Gastrocnemius medialis (tissue), 4 donors: Measurements from ENCODE around the gene USP17L22. TPM values are rescaled to one million over a fixed set of nuclear protein-coding genes. Genes with fewer than 3 reads are reported as not detected.
A peak's percentile ranks its signal among the peaks of the same experiment; 100 is the strongest.
"Not testable (repeated sequence)": the region's sequence is repeated elsewhere in the genome, so short reads cannot be mapped to it uniquely, and the experiment has no call there.

Experiments used
- ATAC-seq, 2 donors: fragments of 150-250 bp; one replicate each; pipeline ENCODE4 v1.9.1; 2016
- DNase-seq, 2 donors: peaks; one replicate each; pipeline ENCODE4 v3.0.0-alpha.2; 2019
- H3K27ac ChIP-seq, 4 donors: fragments of 200-600 bp; sonication (generic); 1 replicate in 1 of 4; 2 replicates in 3 of 4; pipeline ENCODE4 v1.5.1; 2016 to 2018; ENCODE audit warnings: mild to moderate bottlenecking in 2 of 4, moderate library complexity in 1 of 4
- H3K27me3 ChIP-seq, 3 donors: fragments of 200-600 bp; sonication (generic) in 2 of 3; 1 replicate in 1 of 3; 2 replicates in 2 of 3; pipeline versions ENCODE4 v1.5.1 to v1.6.0; 2016 to 2019; ENCODE audit warnings: mild to moderate bottlenecking in 1 of 3, moderate library complexity in 1 of 3
- H3K36me3 ChIP-seq, 2 donors: fragments of 200-600 bp; sonication (generic) in 1 of 2; one replicate each; pipeline ENCODE4 v1.5.1; 2017 to 2018
- H3K4me1 ChIP-seq, 2 donors: fragments of 200-600 bp; sonication (generic) in 1 of 2; one replicate each; pipeline ENCODE4 v1.5.1; 2016 to 2017; ENCODE audit warnings: mild to moderate bottlenecking in 2 of 2
- H3K4me3 ChIP-seq, 4 donors: fragments of 200-600 bp; sonication (generic) in 3 of 4; 1 replicate in 1 of 4; 2 replicates in 3 of 4; pipeline ENCODE4 v1.5.1; 2016 to 2019; ENCODE audit warnings: mild to moderate bottlenecking in 2 of 4
- H3K9me3 ChIP-seq, 3 donors: fragments of 200-600 bp; sonication (generic) in 2 of 3; 1 replicate in 1 of 3; 2 replicates in 2 of 3; pipeline ENCODE4 v1.5.1; 2016 to 2019
- in situ Hi-C, 4 donors: fragments of 200-750 bp; cut with MboI; loops; one replicate each; pipeline versions ENCODE4 v1.15.0 to v1.8.0; 2017; ENCODE audit warnings: low sequenced_read_pairs in 4 of 4
- intact Hi-C: fragments of 100-400 bp; cut with DNase I; formaldehyde crosslinking; loops from one replicate; pipeline ENCODE4 v1.15.1; 2023; ENCODE audit warnings: low total_unique reads
- total RNA-seq, 4 donors: library from RNA; depleted of rRNA; stranded (reverse); fragments of >200 nt; gene quantifications; one replicate each; pipeline versions ENCODE4 v1.1.0 to v1.2.3, GENCODE V29; 2016

USP17L22 gene
- not detected for total RNA-seq

- H3K27me3 ChIP-seq, H3K4me1 ChIP-seq, DNase-seq, intact Hi-C loops, H3K4me3 ChIP-seq, H3K9me3 ChIP-seq, H3K36me3 ChIP-seq, H3K27ac ChIP-seq, ATAC-seq, in situ Hi-C loops: not testable (repeated sequence)
These were observed at the start of gene USP17L22 for GRCh38 chr4:9267319-9267718. Gene USP17L22, plus strand, starts transcription at chr4:9267619. Its CDS starts 0 bp downstream, at chr4:9267619.

GRCh38 chr4:9219852-9220251, 47.6 kb upstream of the USP17L22 start, which contains the start of gene USP17L12:
Gene USP17L12, plus strand, starts transcription at chr4:9220152. Its CDS starts 0 bp downstream, at chr4:9220152.
- H3K27me3 ChIP-seq, H3K9me3 ChIP-seq, DNase-seq, H3K4me1 ChIP-seq, H3K27ac ChIP-seq, in situ Hi-C loops, ATAC-seq, H3K36me3 ChIP-seq, intact Hi-C loops, H3K4me3 ChIP-seq: not testable (repeated sequence)

GRCh38 chr4:9224596-9224995, 42.8 kb upstream of the USP17L22 start, which contains the start of gene USP17L13:
Gene USP17L13, plus strand, starts transcription at chr4:9224896. Its CDS starts 0 bp downstream, at chr4:9224896.
- ATAC-seq, H3K27me3 ChIP-seq, in situ Hi-C loops, H3K4me1 ChIP-seq, H3K4me3 ChIP-seq, intact Hi-C loops, H3K27ac ChIP-seq, DNase-seq, H3K9me3 ChIP-seq, H3K36me3 ChIP-seq: not testable (repeated sequence)

GRCh38 chr4:9230249-9230648, 37.2 kb upstream of the USP17L22 start:
- H3K9me3 ChIP-seq, intact Hi-C loops, H3K4me1 ChIP-seq, H3K4me3 ChIP-seq, H3K27ac ChIP-seq, DNase-seq, ATAC-seq, H3K27me3 ChIP-seq, H3K36me3 ChIP-seq, in situ Hi-C loops: not testable (repeated sequence)

GRCh38 chr4:9234085-9234484, 33.3 kb upstream of the USP17L22 start, which contains the start of gene USP17L15:
Gene USP17L15, plus strand, starts transcription at chr4:9234385. Its CDS starts 0 bp downstream, at chr4:9234385.
- H3K9me3 ChIP-seq, DNase-seq, intact Hi-C loops, H3K4me3 ChIP-seq, H3K27me3 ChIP-seq, H3K27ac ChIP-seq, in situ Hi-C loops, ATAC-seq, H3K36me3 ChIP-seq, H3K4me1 ChIP-seq: not testable (repeated sequence)

- H3K36me3 ChIP-seq, H3K4me3 ChIP-seq, H3K9me3 ChIP-seq, H3K27me3 ChIP-seq, H3K4me1 ChIP-seq, in situ Hi-C loops, intact Hi-C loops, ATAC-seq, H3K27ac ChIP-seq: not testable (repeated sequence)
- peak in 1 of 2 donors; percentile 7 for DNase-seq
These were observed 29.0 kb upstream of the USP17L22 start for GRCh38 chr4:9238461-9238860.

GRCh38 chr4:9243579-9243978, 23.8 kb upstream of the USP17L22 start, which contains the start of gene USP17L17:
Gene USP17L17, plus strand, starts transcription at chr4:9243879. Its CDS starts 0 bp downstream, at chr4:9243879.
- H3K27me3 ChIP-seq, ATAC-seq, in situ Hi-C loops, H3K9me3 ChIP-seq, DNase-seq, H3K36me3 ChIP-seq, H3K4me1 ChIP-seq, H3K27ac ChIP-seq, intact Hi-C loops, H3K4me3 ChIP-seq: not testable (repeated sequence)

GRCh38 chr4:9247953-9248680, 19.3 kb upstream of the USP17L22 start, which contains the start of gene USP17L18:
Gene USP17L18, plus strand, starts transcription at chr4:9248630. Its CDS starts 0 bp downstream, at chr4:9248630.
- H3K36me3 ChIP-seq, H3K4me1 ChIP-seq, intact Hi-C loops, H3K27me3 ChIP-seq, ATAC-seq, H3K27ac ChIP-seq, in situ Hi-C loops, H3K9me3 ChIP-seq, H3K4me3 ChIP-seq: not testable (repeated sequence)
- peak in 1 of 2 donors; percentile 17 for DNase-seq

GRCh38 chr4:9253078-9253477, 14.3 kb upstream of the USP17L22 start, which contains the start of gene USP17L19:
Gene USP17L19, plus strand, starts transcription at chr4:9253378. Its CDS starts 0 bp downstream, at chr4:9253378.
- in situ Hi-C loops, intact Hi-C loops, ATAC-seq: not testable (repeated sequence)

GRCh38 chr4:9257824-9258223, 9.6 kb upstream of the USP17L22 start, which contains the start of gene USP17L20:
Gene USP17L20, plus strand, starts transcription at chr4:9258124. Its CDS starts 0 bp downstream, at chr4:9258124.
- H3K9me3 ChIP-seq, H3K27me3 ChIP-seq, DNase-seq, H3K27ac ChIP-seq, in situ Hi-C loops, H3K4me1 ChIP-seq, H3K36me3 ChIP-seq, H3K4me3 ChIP-seq, intact Hi-C loops, ATAC-seq: not testable (repeated sequence)

More at GRCh38 chr4:9253078-9253477, 14.3 kb upstream of the USP17L22 start, which contains the start of gene USP17L19:
- not testable (repeated sequence) for H3K27ac ChIP-seq, H3K4me1 ChIP-seq, H3K4me3 ChIP-seq, H3K9me3 ChIP-seq, DNase-seq, H3K36me3 ChIP-seq, H3K27me3 ChIP-seq

GRCh38 chr4:9262572-9262971, 4.8 kb upstream of the USP17L22 start, which contains the start of gene USP17L21:
Gene USP17L21, plus strand, starts transcription at chr4:9262872. Its CDS starts 0 bp downstream, at chr4:9262872.
- in situ Hi-C loops, H3K36me3 ChIP-seq, H3K4me1 ChIP-seq, intact Hi-C loops, H3K27me3 ChIP-seq, H3K9me3 ChIP-seq, H3K27ac ChIP-seq, DNase-seq, H3K4me3 ChIP-seq, ATAC-seq: not testable (repeated sequence)
